ENCODE measurements around the gene CDH22.

Gene CDH22

DNA sequence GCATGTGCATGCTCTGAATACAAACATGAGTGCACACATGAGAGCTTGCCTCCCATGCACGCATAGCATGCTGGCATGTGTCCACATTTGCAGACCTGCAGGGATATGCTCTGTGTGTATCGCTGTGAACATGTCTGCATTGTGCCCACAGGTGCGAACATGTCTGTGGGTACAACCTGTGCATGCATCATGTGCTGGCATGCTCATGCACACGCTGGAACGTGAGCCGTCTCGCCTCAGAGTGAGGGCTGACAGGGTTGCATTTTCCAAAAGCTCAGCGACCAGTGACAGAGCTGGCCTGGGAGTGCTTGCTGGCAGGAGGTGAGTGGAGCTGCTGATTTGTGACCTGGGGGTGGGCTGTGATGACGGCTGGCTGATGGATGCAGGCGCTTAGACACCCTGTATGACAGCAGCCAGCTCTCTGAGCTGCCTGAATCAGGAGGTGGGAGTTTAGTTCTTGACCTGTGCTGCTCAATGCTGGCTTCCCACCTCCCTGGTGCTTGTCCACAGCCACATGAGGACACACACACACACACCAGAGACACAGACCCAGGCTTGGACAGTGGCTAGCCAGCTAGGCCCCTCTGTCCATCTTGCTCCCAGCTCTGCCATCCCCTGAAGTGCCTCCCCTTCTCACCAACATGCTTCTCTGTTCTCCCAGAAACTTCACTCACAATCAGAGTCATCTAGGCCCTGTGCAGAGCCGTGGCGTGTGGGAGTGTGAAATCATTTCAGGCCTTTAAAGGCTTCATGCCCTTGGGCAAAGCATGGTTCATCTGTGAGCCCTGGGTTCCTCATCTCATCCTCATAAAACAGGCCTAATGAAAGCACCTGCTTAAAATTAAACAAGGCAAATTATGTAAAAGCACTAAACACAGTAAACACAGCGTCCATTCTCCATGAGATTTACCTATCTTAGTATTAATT lies 138.8 kb downstream of the CDH22 start:
- DNase-seq (ENCODE audit: low spot score): no peak

DNA sequence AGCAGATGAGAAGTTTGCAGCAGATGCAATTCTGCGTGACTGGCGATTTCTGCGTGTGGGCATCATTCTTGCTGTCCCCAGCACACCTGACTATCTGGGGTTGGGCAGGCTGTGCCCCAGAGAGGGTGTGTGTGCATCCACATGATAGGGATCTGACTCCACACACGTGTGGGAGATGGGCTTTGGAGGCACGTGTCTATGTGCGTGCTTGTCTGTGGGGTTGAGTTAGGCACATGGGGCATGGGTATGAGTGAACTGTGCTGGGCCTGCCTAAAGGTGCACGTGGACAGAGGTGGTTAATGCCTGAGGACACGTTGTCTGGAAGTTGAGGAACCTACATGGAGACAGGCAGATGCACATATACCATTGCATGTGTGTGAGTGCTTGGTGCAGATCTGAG lies 139.9 kb downstream of the CDH22 start:
- no peak for DNase-seq (ENCODE audit: low spot score)

DNA sequence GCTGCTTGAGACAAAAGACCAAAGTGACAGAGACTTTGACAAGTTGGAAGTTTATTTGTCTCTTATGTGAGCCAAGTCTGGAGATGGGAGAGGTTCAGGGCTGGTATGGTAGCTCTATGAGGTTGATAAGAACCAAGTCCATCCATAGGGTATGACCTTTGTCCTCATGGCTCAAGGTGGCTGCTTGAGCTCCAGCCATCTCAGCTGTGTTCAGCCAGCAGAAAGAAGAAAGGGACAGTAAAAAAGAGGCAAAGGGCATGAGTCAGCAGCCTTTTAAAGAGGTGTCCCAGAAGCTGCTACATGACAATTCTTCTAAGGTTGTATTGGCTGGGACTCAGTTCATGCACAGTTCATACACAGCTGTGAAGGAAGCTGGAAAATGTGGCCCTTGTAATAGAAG lies 141.2 kb downstream of the CDH22 start:
- no peak for DNase-seq (ENCODE audit: low spot score)

DNA sequence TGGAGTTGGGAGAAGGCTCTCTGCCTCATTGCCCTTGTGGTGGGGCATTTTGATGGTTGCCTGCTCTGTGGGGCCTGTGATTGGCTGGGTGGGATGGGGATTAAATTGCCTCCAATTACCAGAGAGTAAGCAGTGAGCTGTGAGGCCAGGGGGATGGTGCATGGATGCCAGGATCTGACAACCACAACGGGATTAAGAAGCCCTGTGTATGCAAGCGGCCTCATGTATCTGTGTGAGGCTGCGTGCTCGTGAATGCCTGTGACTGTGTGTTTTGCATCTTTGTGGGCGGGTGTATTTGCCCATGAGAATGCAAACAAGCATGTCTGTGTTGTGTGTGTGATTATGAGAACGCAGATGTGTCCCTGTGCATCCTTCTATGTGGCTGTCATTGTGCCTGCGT lies 144.0 kb downstream of the CDH22 start:
- DNase-seq (ENCODE audit: low spot score): no peak

DNA sequence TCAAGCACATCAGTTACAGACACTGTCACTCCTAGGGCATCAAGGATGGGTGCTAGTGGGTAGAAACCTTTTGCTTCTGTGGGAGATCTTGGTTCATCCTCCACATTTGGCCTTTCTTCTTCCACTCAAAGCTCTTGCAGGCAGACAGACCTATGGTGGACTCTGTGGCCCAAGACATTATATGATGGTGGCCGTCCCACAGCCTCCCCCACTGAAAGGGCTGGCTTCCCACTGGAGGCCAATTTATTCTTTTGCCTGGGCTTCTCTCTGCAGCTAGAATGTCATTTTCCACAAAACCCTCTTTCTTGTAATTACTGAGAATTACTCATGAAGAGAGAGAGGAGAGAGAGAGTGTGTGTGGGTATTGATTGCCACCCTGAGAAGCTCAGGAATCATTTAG lies 146.4 kb downstream of the CDH22 start:
- no peak for DNase-seq (ENCODE audit: low spot score)

DNA sequence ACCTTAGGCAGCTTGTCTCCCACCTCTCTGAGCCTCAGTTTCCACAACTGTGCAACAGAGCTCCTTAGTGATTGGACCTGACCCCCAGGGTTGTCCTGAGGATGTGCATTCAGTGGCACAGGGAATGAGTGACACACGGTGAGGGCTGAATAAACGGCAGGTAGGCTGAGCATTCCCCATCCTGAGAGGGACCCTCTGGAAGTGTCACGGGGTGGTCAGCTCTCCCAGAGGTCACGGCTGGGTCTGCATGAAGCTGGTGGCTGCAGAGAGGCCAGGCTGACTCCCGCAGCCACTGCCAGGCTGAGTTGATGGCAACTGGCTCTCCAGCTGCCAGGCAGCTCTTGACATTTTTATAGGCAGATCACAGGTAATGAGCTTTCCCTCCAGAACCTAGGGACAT lies 147.6 kb downstream of the CDH22 start:
- DNase-seq (ENCODE audit: low spot score): no peak

DNA sequence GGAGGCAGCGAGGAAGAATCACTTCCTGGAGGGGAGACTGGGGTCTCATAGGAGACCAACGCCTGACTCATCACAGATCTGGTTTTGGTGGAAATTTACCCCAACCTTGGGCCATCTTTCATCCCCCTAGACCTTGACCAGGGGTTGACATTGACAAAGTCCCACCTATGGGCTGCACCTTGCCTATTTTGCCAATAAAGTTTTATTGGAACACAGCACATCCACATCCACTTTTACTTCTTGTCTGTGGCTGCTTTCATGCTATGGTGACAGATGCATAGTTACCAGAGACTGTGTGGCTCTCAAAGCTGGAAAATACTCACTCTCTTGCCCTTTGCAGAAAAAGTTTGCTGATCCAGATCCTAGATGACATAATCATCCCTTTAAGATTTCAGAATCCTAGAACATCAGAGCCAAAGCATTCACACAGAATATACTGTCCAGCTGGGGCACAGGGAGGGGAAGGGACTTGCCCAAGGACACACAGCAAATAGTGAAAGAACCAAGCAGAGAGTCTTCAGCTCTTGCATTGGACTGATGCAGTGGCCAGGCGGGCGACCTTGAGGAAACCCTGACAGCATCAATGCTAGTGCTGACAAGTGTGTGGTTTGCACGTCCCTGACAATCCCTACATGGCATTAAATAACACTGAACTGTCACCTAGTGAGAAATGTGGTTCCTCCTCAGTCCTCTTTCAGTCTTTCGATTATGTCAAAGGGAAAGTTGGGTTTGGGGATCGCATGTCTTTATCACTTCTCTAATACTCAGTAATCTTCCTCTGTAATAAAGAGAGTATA lies 149.0 kb downstream of the CDH22 start:
- no peak for DNase-seq (ENCODE audit: low spot score)

DNA sequence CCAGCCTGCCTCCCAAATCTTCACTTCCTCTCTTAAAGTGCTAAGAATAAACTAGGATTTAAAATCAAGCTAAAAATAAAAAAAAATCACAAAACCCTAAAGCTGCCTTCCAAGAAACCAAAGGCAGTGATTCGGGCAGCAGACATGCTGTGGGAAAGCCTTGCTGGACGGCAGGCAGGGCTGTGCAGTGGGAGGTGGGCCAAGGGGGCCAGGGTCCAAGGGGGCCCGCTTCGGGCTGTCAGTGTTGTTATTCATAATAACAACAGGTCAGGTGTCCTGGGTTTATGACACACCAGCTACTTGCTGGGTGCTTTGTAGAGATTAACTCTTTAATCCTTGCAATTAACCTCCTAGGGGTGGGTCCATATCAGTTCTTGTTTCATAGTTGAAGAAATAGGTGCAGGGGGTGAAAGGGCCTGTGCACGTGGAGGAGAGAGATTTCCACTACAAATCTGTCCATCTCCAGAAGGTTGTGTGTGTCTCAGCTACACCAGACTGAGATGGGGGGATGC lies 149.8 kb downstream of the CDH22 start:
- DNase-seq (ENCODE audit: low spot score): no peak

DNA sequence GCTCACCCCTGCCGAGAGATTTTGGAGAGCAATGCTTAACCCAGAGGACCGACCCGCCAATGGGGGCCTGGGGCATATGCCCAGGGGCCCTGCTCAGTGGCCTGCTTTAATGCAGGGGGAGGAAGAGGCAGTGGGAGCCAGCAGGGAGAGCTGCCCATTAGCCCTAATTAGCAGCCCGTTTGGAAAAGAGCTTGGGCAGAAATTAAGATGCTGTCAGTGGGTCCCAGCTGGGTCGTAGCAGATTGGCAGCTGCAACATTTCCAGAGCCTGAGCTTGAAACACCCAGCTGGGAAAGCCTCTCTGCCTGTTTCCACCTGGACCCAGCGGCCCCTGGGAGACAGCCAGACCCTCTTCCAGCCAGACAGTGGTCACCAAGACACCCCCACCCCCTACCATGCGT lies 150.7 kb downstream of the CDH22 start:
- DNase-seq (ENCODE audit: low spot score): no peak

DNA sequence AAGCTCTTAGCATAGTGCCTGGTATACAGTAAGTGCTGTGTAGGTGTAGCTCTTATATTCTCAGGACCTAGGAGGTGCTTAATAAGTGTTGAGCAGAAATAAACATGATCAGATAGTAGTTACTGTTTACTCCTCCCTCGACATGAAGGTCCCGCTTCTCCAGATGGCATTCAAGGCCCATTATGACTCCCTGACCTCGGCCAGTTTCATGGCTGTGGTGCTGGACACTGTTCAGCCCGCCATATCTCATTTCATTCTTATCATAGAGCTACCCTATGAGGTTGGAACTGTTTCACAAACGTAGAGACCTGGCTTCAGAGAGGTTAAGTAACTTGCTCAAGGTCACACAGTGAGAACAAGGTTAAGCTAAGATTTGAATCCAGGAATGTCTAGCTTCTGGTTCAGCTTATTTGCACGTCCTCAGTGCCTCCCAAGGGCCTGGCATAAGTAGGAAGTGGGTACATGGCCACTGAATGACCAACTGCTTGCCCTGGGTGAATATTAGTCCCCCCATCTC lies 151.2 kb downstream of the CDH22 start:
- no peak for DNase-seq (ENCODE audit: low spot score)

DNA sequence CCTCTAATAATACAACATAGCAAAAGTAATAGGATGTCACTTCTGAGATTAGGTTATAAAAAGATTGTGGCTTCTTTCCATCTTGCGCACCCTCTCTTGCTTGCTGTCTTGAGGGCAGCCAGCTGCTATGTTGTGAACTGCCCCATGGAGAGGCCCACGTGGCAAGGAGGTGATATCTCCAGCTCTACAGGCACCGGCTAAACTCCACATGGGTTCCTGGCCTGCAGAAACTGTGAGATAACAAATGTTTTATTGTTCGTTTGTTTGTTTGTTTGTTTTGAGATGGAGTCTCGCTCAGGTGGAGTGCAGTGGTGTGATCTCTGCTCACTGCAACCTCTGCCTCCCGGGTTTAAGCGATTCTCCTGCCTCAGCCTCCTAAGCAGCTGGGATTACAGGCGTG lies 152.2 kb downstream of the CDH22 start:
- no peak for DNase-seq (ENCODE audit: low spot score)

DNA sequence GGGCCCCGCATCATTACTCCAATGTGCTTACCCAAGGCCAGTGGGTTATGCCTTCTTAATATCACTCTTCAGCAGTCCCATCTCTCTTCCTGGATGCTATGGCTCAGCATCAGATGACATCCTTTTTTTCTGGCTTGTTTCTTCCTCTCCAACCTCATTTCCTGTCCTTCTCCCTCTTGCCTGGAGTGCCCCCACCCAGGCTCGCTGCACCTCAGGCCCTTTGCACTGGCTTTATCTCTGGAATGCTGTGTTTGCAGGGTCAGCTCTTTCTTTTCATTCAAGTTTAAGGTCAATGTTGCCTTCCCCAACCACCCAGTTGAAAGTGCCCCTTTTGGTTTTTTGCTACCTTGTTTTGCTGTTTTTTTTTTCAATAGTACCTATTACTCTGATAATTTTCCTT lies 153.5 kb downstream of the CDH22 start:
- no peak for DNase-seq (ENCODE audit: low spot score)

DNA sequence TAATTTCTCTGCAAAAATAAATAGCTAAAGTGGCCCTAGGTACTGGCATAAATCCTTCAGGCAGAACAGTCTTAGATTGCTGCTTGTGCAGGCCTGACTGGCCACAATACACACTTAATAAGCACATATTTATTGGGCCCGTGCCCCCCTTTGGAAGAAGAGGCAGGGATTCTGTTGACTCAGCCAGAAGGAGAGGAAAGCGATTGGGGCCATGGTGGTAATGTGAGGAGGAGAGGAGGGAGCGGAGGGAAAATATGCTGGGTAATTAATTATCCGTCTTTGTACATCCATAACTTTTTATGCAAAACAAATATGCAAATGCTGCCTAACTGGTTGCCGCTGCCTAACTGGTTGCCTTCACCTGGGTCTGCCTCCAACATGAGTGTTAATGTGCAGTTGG lies 154.0 kb downstream of the CDH22 start:
- DNase-seq (ENCODE audit: low spot score): no peak

DNA sequence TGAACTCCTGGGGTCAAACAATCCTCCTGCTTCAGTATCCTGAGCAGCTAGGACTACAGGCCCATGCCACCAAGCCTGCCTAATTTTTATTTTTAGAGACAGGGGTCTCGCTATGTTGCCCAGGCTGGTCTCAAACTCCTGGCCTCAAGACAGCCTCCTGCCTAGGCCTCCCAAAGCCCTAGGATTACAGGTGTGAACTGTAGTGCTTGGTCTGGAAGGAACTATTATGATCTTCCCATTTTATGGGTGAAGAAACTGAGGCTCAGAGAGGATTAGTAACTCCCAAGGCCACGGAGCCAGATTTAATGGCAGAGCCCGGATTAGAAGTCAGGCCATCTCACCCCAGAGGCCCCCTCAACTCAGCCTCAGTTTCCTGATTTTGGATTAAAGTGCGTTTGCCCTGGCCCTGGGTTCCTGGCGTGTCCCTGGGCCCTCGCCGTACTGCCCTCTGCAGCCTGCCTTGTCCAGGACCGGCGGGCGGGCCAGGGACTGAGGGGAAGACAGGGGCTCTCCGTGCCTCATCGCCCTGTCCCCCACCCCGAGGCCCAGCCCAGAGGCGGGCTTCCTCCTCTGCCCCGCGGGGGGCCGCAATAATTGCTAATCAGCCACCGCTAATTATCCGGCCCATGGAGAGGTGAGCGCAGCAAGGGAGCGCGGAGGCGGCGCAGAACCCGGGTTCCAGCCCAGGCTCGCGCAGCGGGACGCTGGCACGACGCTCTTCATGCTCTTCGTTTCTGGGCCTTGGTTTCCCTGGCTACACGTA lies 155.3 kb downstream of the CDH22 start:
- DNase-seq (ENCODE audit: low spot score): no peak

DNA sequence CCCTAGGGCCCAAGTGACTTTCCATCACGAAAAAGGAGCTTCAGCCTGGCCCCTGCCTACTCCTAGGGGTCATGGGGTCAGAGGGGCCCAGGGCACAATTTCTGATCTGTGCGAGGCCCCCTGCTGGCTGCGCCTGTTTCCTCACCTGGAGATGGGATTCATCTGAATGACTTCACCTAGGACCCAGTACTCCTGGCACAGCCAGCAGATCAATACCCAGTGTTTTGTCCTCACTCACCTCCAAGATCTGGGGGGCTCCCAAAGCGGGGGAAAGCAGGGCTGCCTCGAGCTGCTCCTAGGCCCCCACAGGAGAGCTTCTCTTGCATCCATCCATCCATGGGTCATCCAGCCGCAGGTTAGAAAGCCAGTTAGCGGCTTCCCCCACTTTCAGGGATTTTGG lies 156.4 kb downstream of the CDH22 start:
- DNase-seq (ENCODE audit: low spot score): no peak

DNA sequence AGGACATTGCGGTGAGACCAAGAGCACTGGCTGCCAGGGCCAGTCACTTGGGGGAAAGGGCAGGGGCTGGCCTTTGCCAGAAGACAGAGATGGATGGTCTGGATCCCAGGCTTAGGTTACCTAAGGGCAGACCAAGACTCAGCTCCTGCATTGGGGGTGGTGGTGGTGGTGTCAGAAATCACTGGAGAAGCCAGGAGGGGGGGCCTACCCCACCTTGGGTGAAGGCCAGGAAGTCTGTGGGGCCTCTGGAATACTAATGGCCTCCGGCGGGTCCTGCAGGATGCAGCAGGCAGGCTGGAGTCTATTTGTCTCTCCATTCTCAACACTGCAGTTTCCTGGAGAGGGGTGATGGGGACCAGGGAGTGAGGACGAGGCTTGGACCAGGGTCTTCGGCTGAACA lies 157.4 kb downstream of the CDH22 start:
- no peak for DNase-seq (ENCODE audit: low spot score)

DNA sequence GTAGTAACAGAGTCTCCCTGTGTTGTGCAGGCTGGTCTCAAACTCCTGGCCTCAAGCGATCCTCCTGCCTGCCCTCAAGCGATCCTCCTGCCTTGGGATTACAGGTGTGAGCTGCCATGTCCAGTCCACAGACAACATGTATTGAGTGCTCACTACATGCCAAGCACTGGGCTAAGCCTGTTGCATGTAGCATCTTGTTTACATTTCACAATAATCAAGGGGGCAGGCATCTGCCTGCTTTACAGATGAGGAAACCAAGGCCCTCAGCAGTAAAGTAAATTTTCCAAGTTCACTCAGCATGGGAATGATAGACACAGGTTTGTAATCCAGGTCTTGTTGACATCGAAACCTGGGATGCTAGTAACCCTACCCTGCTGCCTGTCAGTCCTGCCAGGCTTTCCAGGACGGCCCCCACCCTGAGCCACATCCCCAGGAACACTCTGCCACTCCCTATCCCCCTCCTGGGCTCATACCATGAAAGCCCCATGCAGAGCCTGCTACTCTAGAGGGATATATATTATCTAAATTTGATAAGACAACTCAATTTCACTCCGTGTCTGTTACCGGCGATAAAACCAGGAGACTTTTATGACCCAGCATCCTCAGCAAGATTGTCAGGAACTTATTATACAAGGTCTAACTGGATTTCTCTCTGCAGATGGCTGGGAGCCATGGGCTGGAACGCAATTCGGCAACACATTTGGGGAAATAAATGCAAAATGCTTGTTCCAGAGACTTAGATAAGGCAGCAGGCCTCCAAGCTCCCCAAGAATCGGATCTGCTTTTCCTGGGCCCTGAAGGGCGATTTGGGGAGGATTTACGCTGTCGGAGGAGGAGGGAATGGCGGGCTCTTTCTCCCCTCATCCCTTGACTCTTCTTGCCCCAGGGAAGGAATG lies 159.7 kb downstream of the CDH22 start:
- no peak for DNase-seq (ENCODE audit: low spot score)

DNA sequence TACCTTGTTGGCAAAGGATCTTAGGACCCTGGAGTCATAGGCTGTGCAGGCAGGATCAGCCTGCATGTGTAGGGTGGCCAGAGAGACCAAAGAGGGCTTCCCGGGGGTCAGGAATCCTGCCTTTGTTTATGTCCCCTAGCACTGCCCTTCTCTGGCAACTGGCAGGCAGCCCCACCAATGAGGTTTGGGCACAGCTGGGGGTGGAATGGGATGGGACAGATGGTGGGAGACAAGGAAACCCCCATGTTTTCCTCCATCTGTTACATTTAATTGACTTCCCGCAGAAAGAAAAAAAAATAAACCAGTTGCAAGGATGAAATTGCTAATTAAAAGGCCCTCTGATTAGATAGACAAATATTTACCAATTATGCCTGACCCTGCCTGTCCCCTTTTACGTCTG lies 162.6 kb downstream of the CDH22 start:
- DNase-seq (ENCODE audit: low spot score): no peak

DNA sequence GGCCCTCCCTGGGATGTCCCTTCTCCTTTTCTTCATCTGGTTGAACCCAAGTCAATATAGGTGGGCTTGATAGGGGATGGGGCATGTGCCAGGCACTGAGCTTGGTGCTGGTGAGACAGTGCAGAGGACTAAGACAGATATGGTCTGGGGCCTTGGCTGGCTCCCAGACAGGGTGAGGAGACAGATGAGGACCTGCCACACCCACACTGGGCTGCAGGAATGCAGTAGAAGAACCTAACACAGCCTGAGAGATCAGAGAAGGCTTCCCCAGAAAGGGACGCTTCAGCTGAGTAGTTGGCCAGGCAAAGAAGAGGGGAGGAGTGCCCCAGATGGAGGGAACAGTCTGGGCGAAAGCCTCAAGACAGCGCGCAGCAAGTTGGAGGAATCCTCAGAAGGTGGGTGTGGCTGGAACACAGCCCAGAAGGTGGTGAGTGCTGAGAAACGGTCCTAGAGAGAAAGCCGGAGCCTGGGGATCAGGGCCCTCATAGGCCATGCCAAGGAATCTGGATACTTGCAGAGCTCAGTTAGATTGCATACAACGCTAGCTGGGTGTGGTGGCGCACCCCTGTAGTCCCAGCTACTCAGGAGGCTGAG lies 163.8 kb downstream of the CDH22 start:
- no peak for DNase-seq (ENCODE audit: low spot score)

DNA sequence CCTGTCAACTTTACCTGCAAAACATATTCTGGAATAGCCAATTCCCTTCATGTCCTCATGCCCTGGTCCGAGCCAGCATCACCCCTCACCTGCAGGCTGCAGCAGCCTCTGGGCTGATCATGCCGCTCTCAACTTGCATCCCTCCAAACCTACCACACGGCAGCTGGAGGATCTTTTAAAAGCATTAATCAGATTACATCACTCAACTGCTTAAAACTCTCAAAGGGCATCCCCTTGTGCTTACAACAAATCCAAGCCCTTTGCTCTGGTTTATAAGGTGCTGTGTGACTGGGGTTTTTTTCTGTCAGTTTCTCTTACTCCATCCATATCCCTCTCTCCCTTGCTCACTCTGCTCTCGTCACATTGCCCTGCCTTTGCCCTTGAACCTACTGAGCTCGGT lies 166.2 kb downstream of the CDH22 start:
- no peak for DNase-seq (ENCODE audit: low spot score)

Data from RKO (cell line).